Astrocyte (in vitro differentiated cells and primary cell): ENCODE measurements around the gene SETD1A. TPM values are rescaled to one million over a fixed set of nuclear protein-coding genes. Genes with fewer than 3 reads are reported as not detected.

Experiments used
- DNase-seq: peaks from one replicate; pipeline ENCODE4 v3.0.0-alpha.2; 2010; ENCODE audit warnings: low read depth
- FAIRE-seq: peaks from 2 replicates; lab custom pipeline; 2011; peaks lifted over from hg19 to GRCh38; lab: Jason Lieb, UNC
- H2AFZ ChIP-seq: 2 replicates; pipeline ENCODE4 v1.6.0; 2012; ENCODE audit warnings: low read depth, low read length, inconsistent platforms
- H3K27ac ChIP-seq: 2 replicates; pipeline ENCODE4 v1.5.1; 2011; ENCODE audit warnings: low read depth, low read length, inconsistent platforms
- H3K27me3 ChIP-seq: 2 replicates; pipeline ENCODE4 v1.6.0; 2011; ENCODE audit warnings: low read length, inconsistent platforms; ENCODE audit not compliant: insufficient read depth
- H3K36me3 ChIP-seq: 2 replicates; pipeline ENCODE4 v1.5.1; 2011; ENCODE audit warnings: low read length, inconsistent platforms; ENCODE audit not compliant: insufficient read depth
- H3K4me1 ChIP-seq: 2 replicates; pipeline ENCODE4 v1.5.1; 2011; ENCODE audit warnings: low read length, inconsistent platforms; ENCODE audit not compliant: insufficient read depth
- H3K4me2 ChIP-seq: 2 replicates; pipeline ENCODE4 v1.6.0; 2012; ENCODE audit warnings: low read length, inconsistent platforms
- H3K4me3 ChIP-seq: 2 replicates; pipeline ENCODE4 v1.5.1; 2011; ENCODE audit warnings: low read depth, mild to moderate bottlenecking, low read length, inconsistent platforms; ENCODE audit not compliant: insufficient read depth
- H3K79me2 ChIP-seq: 2 replicates; pipeline ENCODE4 v1.6.0; 2012; ENCODE audit warnings: mild to moderate bottlenecking, low read length, inconsistent platforms; ENCODE audit not compliant: insufficient read depth
- H3K9ac ChIP-seq: 2 replicates; pipeline ENCODE4 v1.6.0; 2012; ENCODE audit warnings: mild to moderate bottlenecking, low read length, inconsistent platforms
- H3K9me3 ChIP-seq: 2 replicates; pipeline ENCODE4 v1.5.1; 2012; ENCODE audit warnings: low read depth, mild to moderate bottlenecking, low read length, inconsistent platforms; ENCODE audit not compliant: insufficient read depth
- H4K20me1 ChIP-seq: 2 replicates; pipeline ENCODE4 v1.6.0; 2012; ENCODE audit warnings: low read length, inconsistent platforms; ENCODE audit not compliant: insufficient read depth
- H3K27ac Mint-ChIP-seq: one replicate; pipeline ENCODE4 v1.8.0; 2021; ENCODE audit warnings: mild to moderate bottlenecking, mixed read lengths; ENCODE audit not compliant: unreplicated experiment
- H3K27me3 Mint-ChIP-seq: one replicate; pipeline ENCODE4 v1.8.0; 2021; ENCODE audit warnings: low read depth, mixed read lengths; ENCODE audit not compliant: unreplicated experiment
- H3K36me3 Mint-ChIP-seq: one replicate; pipeline ENCODE4 v1.8.0; 2021; ENCODE audit warnings: low read depth, mixed read lengths; ENCODE audit not compliant: unreplicated experiment
- H3K4me1 Mint-ChIP-seq: one replicate; pipeline ENCODE4 v1.8.0; 2021; ENCODE audit warnings: low read depth, mixed read lengths; ENCODE audit not compliant: unreplicated experiment
- H3K4me3 Mint-ChIP-seq: one replicate; pipeline ENCODE4 v1.8.0; 2021; ENCODE audit warnings: mild to moderate bottlenecking, moderate library complexity, mixed read lengths; ENCODE audit not compliant: unreplicated experiment
- H3K9me3 Mint-ChIP-seq: one replicate; pipeline ENCODE4 v1.8.0; 2021; ENCODE audit warnings: mild to moderate bottlenecking, mixed read lengths; ENCODE audit not compliant: unreplicated experiment
- EZH2 ChIP-seq: IDR thresholded peaks from 2 replicates; pipeline ENCODE4 v1.6.1; 2012; ENCODE audit warnings: mild to moderate bottlenecking, low read length, inconsistent platforms; ENCODE audit not compliant: insufficient read depth
- total RNA-seq: library from RNA; stranded (reverse); gene quantifications from 2 replicates; pipeline ENCODE4 v1.2.1, GENCODE V29; 2021
- TF ChIP-seq, protein P1 (sequence below): IDR thresholded peaks from 2 replicates; pipeline ENCODE4 v1.5.1; 2011; ENCODE audit warnings: low read depth, mild to moderate bottlenecking, inconsistent platforms, low read length, moderate library complexity; ENCODE audit not compliant: insufficient read depth

The SETD1A gene
- total RNA-seq, 1 donor from 2014 or later: 18.7 TPM

DNA sequence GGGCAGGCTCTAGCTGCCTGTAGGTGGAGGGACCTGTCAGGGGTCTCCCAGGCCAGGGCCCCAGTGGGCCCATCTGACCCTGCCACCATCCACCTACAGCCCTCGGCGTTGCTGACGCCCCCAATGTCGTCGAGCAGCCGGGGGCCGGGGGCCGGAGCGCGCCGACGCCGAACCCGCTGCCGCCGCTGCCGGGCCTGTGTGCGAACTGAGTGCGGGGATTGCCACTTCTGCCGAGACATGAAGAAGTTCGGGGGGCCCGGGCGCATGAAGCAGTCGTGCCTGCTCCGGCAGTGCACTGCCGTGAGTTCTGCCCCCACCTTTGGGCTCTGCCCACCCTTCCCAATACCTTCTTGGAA lies 31.9 kb upstream of the SETD1A start:
- Histone ChIP-seq H4K20me1 (peaks cover 35% of the 10 kb centered on the region), H3K9ac (no peak overlapping the region), H2AFZ (no peak overlapping the region), H3K4me2 (peak overlapping the region; percentile 94), H3K27ac (no peak overlapping the region), H3K36me3 (peaks cover 5% of the 10 kb centered on the region), H3K4me1 (peaks cover 20% of the 10 kb centered on the region), H3K79me2 (peaks cover 15% of the 10 kb centered on the region), H3K4me3 (no peak overlapping the region), H3K27me3 (no peaks in the 10 kb centered on the region), H3K9me3 (no peaks in the 10 kb centered on the region)
- H3K27ac Mint-ChIP-seq: no peak overlapping the region
- DNase-seq (no peak), FAIRE-seq (no peak)
- peak overlapping the region; percentile 76 for H3K4me3 Mint-ChIP-seq
- H3K36me3 Mint-ChIP-seq: peaks cover 2% of the 10 kb centered on the region
- H3K9me3 Mint-ChIP-seq: no peaks in the 10 kb centered on the region
- peaks cover 11% of the 10 kb centered on the region for H3K4me1 Mint-ChIP-seq
- TF ChIP-seq, protein P1, sequence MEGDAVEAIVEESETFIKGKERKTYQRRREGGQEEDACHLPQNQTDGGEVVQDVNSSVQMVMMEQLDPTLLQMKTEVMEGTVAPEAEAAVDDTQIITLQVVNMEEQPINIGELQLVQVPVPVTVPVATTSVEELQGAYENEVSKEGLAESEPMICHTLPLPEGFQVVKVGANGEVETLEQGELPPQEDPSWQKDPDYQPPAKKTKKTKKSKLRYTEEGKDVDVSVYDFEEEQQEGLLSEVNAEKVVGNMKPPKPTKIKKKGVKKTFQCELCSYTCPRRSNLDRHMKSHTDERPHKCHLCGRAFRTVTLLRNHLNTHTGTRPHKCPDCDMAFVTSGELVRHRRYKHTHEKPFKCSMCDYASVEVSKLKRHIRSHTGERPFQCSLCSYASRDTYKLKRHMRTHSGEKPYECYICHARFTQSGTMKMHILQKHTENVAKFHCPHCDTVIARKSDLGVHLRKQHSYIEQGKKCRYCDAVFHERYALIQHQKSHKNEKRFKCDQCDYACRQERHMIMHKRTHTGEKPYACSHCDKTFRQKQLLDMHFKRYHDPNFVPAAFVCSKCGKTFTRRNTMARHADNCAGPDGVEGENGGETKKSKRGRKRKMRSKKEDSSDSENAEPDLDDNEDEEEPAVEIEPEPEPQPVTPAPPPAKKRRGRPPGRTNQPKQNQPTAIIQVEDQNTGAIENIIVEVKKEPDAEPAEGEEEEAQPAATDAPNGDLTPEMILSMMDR: no peak
- no peak for TF ChIP-seq EZH2
- no peaks in the 10 kb centered on the region for H3K27me3 Mint-ChIP-seq

DNA sequence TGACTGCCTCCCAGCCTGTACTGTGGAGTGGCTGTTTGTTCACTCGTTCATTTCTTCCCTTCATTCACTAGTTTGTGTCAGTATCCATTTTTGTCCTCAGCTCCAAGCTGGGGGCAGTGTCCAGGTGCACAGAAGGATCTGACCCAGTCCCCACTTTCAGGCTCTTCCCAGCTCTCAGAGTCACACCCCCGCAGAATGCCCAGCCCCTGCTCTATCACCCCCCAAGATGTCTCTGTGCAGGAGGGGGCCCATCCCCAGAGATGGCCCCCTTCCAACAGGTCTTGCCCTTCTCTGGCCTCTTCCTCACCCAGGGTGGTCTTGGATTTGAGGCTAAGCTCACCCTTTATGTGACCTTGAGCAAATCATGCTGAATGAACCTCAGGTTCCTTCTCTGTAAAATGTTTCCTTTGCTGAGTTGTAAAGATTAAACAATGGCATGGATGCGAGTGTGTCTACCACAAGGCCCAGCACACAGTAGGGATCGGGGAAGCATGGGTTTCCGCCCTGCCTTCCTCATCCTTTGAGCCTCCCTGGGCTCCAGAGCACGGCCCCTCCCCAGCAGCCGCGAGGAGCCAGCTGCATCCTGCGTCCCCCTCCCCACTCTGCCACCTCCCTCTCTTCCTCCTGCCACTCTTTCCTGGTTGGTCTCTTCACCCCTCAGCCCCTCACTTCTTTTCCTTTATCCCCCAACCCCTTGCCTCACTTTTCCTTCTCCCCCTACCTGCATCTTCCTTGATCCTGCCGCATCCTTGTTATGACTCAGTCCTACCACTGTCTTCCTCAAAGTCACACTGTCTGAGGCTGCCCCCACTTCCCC lies 31.4 kb upstream of the SETD1A start:
- Mint-ChIP-seq H3K4me3 (peak overlapping the region; percentile 76), H3K27me3 (no peaks in the 10 kb centered on the region), H3K4me1 (peaks cover 11% of the 10 kb centered on the region), H3K27ac (peak overlapping the region; percentile 55), H3K9me3 (no peaks in the 10 kb centered on the region), H3K36me3 (peaks cover 2% of the 10 kb centered on the region)
- Histone ChIP-seq H3K27me3 (no peaks in the 10 kb centered on the region), H3K27ac (no peak overlapping the region), H3K9me3 (no peaks in the 10 kb centered on the region), H3K4me1 (peaks cover 19% of the 10 kb centered on the region), H4K20me1 (peaks cover 41% of the 10 kb centered on the region), H3K4me3 (no peak overlapping the region), H2AFZ (no peak overlapping the region), H3K36me3 (peaks cover 11% of the 10 kb centered on the region), H3K4me2 (peak overlapping the region; percentile 12), H3K9ac (no peak overlapping the region), H3K79me2 (peaks cover 15% of the 10 kb centered on the region)
- DNase-seq: no peak
- TF ChIP-seq EZH2: no peak
- TF ChIP-seq, protein P1: no peak
- no peak for FAIRE-seq
